Calu3 (cell line): Measurements from ENCODE around the gene SCN11A. TPM values are rescaled to one million over a fixed set of nuclear protein-coding genes. Genes with fewer than 3 reads are reported as not detected.

ENCODE experiments used
- BruUV-seq: library from RNA; stranded (reverse); fragments of 400-500 nt; replicated peaks from 2 replicates; lab custom pipeline; 2021; lab: Mats Ljungman, UMichigan
- CTCF ChIA-PET: fragments of 300-600 bp; sonication (Branson Sonifier 250); formaldehyde crosslinking; loops from one replicate; lab custom pipeline; 2022; ENCODE audit warnings: antibody characterized with exemption; lab: Charles Lee
- DNase-seq: peaks from one replicate; pipeline ENCODE4 v3.0.0; 2022
- H3K27ac Mint-ChIP-seq: one replicate; pipeline ENCODE4 v1.8.0; 2022; ENCODE audit warnings: mixed read lengths; ENCODE audit not compliant: unreplicated experiment
- H3K27me3 Mint-ChIP-seq: one replicate; pipeline ENCODE4 v1.8.0; 2022; ENCODE audit warnings: mixed read lengths; ENCODE audit not compliant: unreplicated experiment
- H3K36me3 Mint-ChIP-seq: one replicate; pipeline ENCODE4 v1.8.0; 2022; ENCODE audit warnings: mild to moderate bottlenecking, moderate library complexity, mixed read lengths; ENCODE audit not compliant: insufficient read depth, unreplicated experiment
- H3K4me1 Mint-ChIP-seq: one replicate; pipeline ENCODE4 v1.8.0; 2022; ENCODE audit warnings: mild to moderate bottlenecking, low read depth, mixed read lengths; ENCODE audit not compliant: unreplicated experiment
- H3K4me3 Mint-ChIP-seq: one replicate; pipeline ENCODE4 v1.8.0; 2022; ENCODE audit warnings: mild to moderate bottlenecking, low read depth, moderate library complexity, mixed read lengths; ENCODE audit not compliant: unreplicated experiment
- H3K9me3 Mint-ChIP-seq: one replicate; pipeline ENCODE4 v1.8.0; 2022; ENCODE audit warnings: low read depth, mixed read lengths; ENCODE audit not compliant: unreplicated experiment
- CTCF ChIP-seq: fragments of 200-600 bp; IDR thresholded peaks from one replicate; pipeline ENCODE4 v1.8.0; 2022; ENCODE audit warnings: antibody characterized with exemption; ENCODE audit not compliant: unreplicated experiment
- intact Hi-C: fragments of 100-400 bp; cut with micrococcal nuclease; formaldehyde crosslinking; loops from one replicate; pipeline ENCODE4 v1.10.0; 2022; ENCODE audit not compliant: unreplicated experiment
- total RNA-seq: library from RNA; stranded (reverse); gene quantifications from 2 replicates; pipeline ENCODE4 v1.2.3, GENCODE V29; 2022

The SCN11A gene
- total RNA-seq, 1 experiment from 2014 or later = 0.09 TPM

- CTCF ChIA-PET = no interaction called here
- no peak for TF ChIP-seq CTCF
- Mint-ChIP-seq H3K36me3 (no peaks in the 10 kb centered on the region), H3K27me3 (peaks cover 13% of the 10 kb centered on the region), H3K9me3 (no peaks in the 10 kb centered on the region), H3K4me3 (no peak overlapping the region), H3K4me1 (no peaks in the 10 kb centered on the region), H3K27ac (no peak overlapping the region)
- BruUV-seq = no TSS peak
- DNase-seq = no peak
- intact Hi-C loops = no loop called here
Observed at GRCh38 chr3:39013289-39013688, 38.5 kb downstream of the SCN11A start.

- DNase-seq = no peak
- intact Hi-C loops = no loop called here
- CTCF ChIA-PET = no interaction called here
- Mint-ChIP-seq H3K36me3 (no peaks in the 10 kb centered on the region), H3K27ac (no peak overlapping the region), H3K4me1 (no peaks in the 10 kb centered on the region), H3K4me3 (no peak overlapping the region), H3K27me3 (no peaks in the 10 kb centered on the region), H3K9me3 (no peaks in the 10 kb centered on the region)
- BruUV-seq = no TSS peak
- TF ChIP-seq CTCF = no peak
Observed at GRCh38 chr3:39011191-39011736, 40.5 kb downstream of the SCN11A start.

- intact Hi-C loops = loop anchor here (10.0 kb wide), 2 partner anchors 340 to 480 kb away; no protein-coding TSS in a partner anchor
- no peak for DNase-seq
- Mint-ChIP-seq H3K36me3 (no peaks in the 10 kb centered on the region), H3K27me3 (no peaks in the 10 kb centered on the region), H3K9me3 (no peaks in the 10 kb centered on the region), H3K4me1 (peaks cover 15% of the 10 kb centered on the region), H3K4me3 (no peak overlapping the region), H3K27ac (no peak overlapping the region)
- BruUV-seq = no TSS peak
- CTCF ChIA-PET = no interaction called here
- TF ChIP-seq CTCF = no peak
Observed at GRCh38 chr3:39005295-39005694, 46.4 kb downstream of the SCN11A start.

Other genes with a start within 250 kb of the SCN11A start
- not detected in 2 replicates for gene SCN10A, start 235.7 kb downstream of the SCN11A start, total RNA-seq
- 30.7 and 34.1 TPM in 2 replicates for gene WDR48, start 72 bp upstream of the SCN11A start, total RNA-seq
- gene GORASP1, start 55.7 kb upstream of the SCN11A start, total RNA-seq = 54.8 and 58.6 TPM in 2 replicates
- 8.1 and 9.1 TPM in 2 replicates for gene TTC21A, start 55.7 kb upstream of the SCN11A start, total RNA-seq
- 12.6 and 13.4 TPM in 2 replicates for gene CSRNP1, start 101.6 kb upstream of the SCN11A start, total RNA-seq
- gene XIRP1, start 140.7 kb upstream of the SCN11A start, total RNA-seq = not detected in 2 replicates
- not detected in 2 replicates for gene CX3CR1, start 228.1 kb upstream of the SCN11A start, total RNA-seq